ENCODE results near the gene LRRC61. TPM values are rescaled to one million over a fixed set of nuclear protein-coding genes. Genes with fewer than 3 reads are reported as not detected.
"Not testable (repeated sequence)": the region's sequence is repeated elsewhere in the genome, so short reads cannot be mapped to it uniquely, and the experiment has no call there.

The LRRC61 gene
- total and polyA plus RNA-seq, 10 donors: 4.2 to 21.7 (median 11.4) TPM

DNA sequence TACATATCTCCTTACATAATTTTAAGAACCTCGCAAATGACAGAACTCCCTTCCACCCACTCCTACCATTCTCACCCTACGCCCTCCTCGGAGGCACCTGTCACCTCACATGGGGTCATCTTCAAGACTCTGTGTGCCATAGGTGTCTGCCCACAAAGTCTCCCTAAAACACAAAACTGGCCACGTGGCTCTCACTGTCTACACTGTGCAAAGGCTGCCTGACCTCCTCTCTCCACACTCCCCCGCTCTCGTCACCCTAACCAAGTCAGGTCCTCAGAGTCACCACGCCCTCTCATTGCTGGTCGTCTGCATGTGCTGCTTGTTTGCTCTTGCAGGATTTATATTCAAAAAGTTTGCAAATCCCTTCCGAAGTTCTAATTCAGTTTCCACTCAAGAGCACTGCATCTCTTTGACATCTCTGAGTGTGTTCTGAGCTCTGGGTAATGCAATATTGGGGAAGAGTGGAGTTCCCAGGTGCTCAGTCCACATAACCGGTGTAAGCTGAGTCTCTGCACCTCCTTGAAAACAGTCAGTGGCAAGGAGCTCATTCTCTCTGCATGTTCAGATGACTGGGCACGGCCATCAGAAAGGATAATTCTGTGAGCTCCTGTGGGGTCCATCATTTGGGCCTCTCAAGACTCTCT lies 17.8 kb upstream of the LRRC61 start:
- H3K27me3 ChIP-seq (replicated peaks in 1 of 7); H3K4me3 ChIP-seq; H3K36me3 ChIP-seq; DNase-seq; H3K9me3 ChIP-seq; intact Hi-C loops (cut with DNase I; ENCODE audit: low total_unique reads); H3K4me1 ChIP-seq; H3K27ac ChIP-seq: not testable (repeated sequence)
- WGBS, 5 donors: 85 to 92% (median 86%) methylated on average over 9 to 11 of the region's 11 CpGs

DNA sequence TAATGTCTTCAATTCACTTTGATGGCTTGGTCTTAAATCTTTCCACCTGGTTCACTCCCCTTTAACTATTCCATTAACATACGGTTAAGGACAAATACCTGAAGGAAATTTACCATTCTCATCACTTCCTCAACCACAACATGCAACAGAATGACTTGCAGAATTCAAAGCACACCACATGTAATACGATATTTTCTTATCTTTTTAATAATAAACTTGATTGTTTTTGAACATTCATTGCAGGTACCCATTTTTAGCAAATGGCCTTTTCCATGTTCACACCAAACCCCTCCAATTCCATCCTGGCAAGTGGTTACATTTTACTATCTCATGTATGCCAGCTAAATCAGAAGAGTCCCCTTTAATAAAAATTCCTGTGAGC lies 17.3 kb upstream of the LRRC61 start:
- H3K27ac ChIP-seq: not testable (repeated sequence)

DNA sequence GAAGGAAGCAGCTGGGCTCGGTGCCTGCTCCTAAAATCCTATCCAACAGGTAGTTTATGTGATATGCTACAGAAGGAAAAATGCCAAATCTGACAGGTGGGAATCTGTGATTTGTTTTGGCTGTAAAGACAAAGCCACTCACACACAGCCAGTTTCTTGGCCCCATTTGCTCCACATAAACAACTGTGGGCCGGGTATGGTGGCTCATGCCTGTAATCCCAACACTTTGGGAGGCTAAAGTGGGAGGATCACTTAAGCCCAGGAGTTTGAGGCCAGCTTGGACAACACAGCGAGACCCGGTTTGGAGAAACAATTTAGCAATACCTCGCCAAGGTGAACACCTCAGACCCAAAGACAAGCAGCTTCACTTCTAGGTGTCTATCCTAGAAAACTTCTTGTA lies 16.8 kb upstream of the LRRC61 start:
- intact Hi-C loops (cut with DNase I; ENCODE audit: low total_unique reads); H3K27ac ChIP-seq; H3K36me3 ChIP-seq; H3K4me1 ChIP-seq; H3K9me3 ChIP-seq; H3K27me3 ChIP-seq (replicated peaks in 1 of 7); H3K4me3 ChIP-seq; DNase-seq: not testable (repeated sequence)
- 89 to 94% (median 90%) methylated on average over 5 of the region's 5 CpGs for WGBS, 5 donors

More for the DNA sequence above, 17.3 kb upstream of the LRRC61 start:
- H3K4me1 ChIP-seq; DNase-seq; H3K27me3 ChIP-seq (replicated peaks in 1 of 7); H3K36me3 ChIP-seq; intact Hi-C loops (cut with DNase I; ENCODE audit: low total_unique reads); H3K9me3 ChIP-seq; H3K4me3 ChIP-seq: not testable (repeated sequence)
- WGBS, 5 donors: 32 to 65% (median 33%) methylated on average over 1 to 2 of the region's 2 CpGs

DNA sequence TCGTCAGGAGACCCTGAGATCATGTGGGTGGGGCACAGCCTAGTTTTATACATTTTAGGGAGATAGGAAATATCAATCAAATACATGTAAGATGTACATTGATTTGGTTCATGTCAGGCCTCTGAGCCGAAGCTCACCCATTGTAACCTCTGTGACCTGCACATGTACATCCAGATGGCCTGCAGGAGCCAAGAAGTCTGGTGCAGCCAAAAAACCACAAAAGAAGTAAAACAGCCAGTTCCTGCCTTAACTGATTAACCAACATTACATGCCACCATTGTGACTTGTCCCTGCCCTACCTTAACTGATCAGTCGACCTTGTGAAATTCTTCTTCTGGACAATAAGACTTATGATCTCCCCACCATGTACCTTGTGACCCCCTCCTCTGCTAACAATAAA lies 16.0 kb upstream of the LRRC61 start:
- H3K4me1 ChIP-seq: no peaks in the 10 kb centered on the region
- TF ChIP-seq POLR2AphosphoS5 (IDR thresholded peaks at IDR 0.05): no peak
- TF ChIP-seq, protein P1, sequence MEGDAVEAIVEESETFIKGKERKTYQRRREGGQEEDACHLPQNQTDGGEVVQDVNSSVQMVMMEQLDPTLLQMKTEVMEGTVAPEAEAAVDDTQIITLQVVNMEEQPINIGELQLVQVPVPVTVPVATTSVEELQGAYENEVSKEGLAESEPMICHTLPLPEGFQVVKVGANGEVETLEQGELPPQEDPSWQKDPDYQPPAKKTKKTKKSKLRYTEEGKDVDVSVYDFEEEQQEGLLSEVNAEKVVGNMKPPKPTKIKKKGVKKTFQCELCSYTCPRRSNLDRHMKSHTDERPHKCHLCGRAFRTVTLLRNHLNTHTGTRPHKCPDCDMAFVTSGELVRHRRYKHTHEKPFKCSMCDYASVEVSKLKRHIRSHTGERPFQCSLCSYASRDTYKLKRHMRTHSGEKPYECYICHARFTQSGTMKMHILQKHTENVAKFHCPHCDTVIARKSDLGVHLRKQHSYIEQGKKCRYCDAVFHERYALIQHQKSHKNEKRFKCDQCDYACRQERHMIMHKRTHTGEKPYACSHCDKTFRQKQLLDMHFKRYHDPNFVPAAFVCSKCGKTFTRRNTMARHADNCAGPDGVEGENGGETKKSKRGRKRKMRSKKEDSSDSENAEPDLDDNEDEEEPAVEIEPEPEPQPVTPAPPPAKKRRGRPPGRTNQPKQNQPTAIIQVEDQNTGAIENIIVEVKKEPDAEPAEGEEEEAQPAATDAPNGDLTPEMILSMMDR (IDR thresholded peaks at IDR 0.05 in 8 of 11, conservative IDR thresholded peaks at IDR 0.05 in 3 of 11): no peak
- TF ChIP-seq POLR2A (IDR thresholded peaks at IDR 0.05): no peak
- WGBS, 5 donors: 64 to 86% (median 76%) methylated on average over 3 of the region's 3 CpGs
- H3K27ac ChIP-seq: no peak overlapping the region
- intact Hi-C loops (cut with DNase I; ENCODE audit: low total_unique reads): no loop called here
- DNase-seq: no peak
- H3K4me3 ChIP-seq: no peak overlapping the region
- no peaks in the 10 kb centered on the region for H3K27me3 ChIP-seq (replicated peaks in 1 of 7)
- H3K9me3 ChIP-seq: no peaks in the 10 kb centered on the region
- H3K36me3 ChIP-seq: no peaks in the 10 kb centered on the region

DNA sequence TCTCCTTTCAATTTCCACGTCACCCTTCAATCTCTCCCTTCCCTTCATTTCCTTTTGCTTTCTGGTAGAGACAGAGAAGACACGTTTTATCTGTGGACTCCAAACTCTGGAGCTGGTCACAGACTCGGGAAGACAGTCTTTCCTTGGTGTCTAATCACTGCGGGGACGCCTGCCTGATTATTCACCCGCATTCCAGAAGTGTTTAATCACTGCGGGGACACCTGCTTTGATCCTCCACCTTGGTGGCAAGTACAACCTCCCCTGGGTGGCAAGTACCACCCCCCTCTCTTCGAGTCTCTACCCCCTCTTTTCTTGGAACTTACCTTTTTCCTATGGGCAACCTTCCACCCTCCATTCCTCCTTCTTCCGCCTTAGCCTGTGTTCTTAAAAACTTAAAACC lies 15.3 kb upstream of the LRRC61 start:
- WGBS, 5 donors: 88 to 94% (median 93%) methylated on average over 9 of the region's 9 CpGs
- intact Hi-C loops (cut with DNase I; ENCODE audit: low total_unique reads): no loop called here
- no peak for DNase-seq
- Histone ChIP-seq H3K4me3 (no peak overlapping the region), H3K27me3 (replicated peaks in 1 of 7) (no peaks in the 10 kb centered on the region), H3K36me3 (no peaks in the 10 kb centered on the region), H3K4me1 (no peaks in the 10 kb centered on the region), H3K27ac (no peak overlapping the region), H3K9me3 (no peaks in the 10 kb centered on the region)
- no peak for TF ChIP-seq POLR2A (IDR thresholded peaks at IDR 0.05)
- TF ChIP-seq POLR2AphosphoS5 (IDR thresholded peaks at IDR 0.05): no peak
- TF ChIP-seq, protein P1 (IDR thresholded peaks at IDR 0.05 in 8 of 11, conservative IDR thresholded peaks at IDR 0.05 in 3 of 11): no peak

DNA sequence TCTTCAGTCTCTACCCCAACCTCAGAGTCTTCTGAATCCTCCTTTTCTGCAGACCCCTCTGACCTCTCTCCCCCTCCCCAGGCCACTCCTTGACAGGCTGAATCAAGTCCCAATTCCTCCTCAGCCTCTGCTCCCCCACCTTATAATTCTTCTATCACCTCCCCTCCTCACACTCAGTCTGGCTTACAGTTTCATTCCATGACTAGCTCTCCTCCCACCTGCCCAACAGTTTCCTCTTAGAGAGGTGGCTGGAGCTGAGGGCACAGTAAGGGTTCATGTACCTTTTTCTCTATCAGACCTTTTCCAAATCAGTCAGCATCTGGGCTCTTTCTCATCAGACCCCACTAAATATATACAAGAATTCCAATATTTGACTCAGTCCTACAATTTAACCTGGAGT lies 14.6 kb upstream of the LRRC61 start:
- Histone ChIP-seq H3K27ac (no peak overlapping the region), H3K4me1 (no peaks in the 10 kb centered on the region), H3K4me3 (no peak overlapping the region), H3K36me3 (no peaks in the 10 kb centered on the region), H3K27me3 (replicated peaks in 1 of 7) (no peaks in the 10 kb centered on the region), H3K9me3 (no peaks in the 10 kb centered on the region)
- TF ChIP-seq POLR2AphosphoS5 (IDR thresholded peaks at IDR 0.05) (no peak), POLR2A (IDR thresholded peaks at IDR 0.05) (no peak)
- TF ChIP-seq, protein P1 (IDR thresholded peaks at IDR 0.05 in 8 of 11, conservative IDR thresholded peaks at IDR 0.05 in 3 of 11): no peak
- intact Hi-C loops (cut with DNase I; ENCODE audit: low total_unique reads): no loop called here
- DNase-seq: no peak
